Loucy (cell line): ENCODE results near the gene OR52A1.

Experiments used
- H2AFZ ChIP-seq: fragments of 200-600 bp; sonication (generic); 2 replicates; pipeline ENCODE4 v1.6.0; 2016; ENCODE audit warnings: antibody characterized with exemption, mild to moderate bottlenecking, low read length, moderate library complexity
- H3F3A ChIP-seq: fragments of 200-600 bp; 2 replicates; pipeline ENCODE4 v1.6.0; 2016; ENCODE audit warnings: antibody characterized with exemption, low read depth, mild to moderate bottlenecking
- H3K27me3 ChIP-seq: fragments of 200-600 bp; sonication (generic); 2 replicates; pipeline ENCODE4 v1.6.1; 2014; ENCODE audit warnings: low read length, mild to moderate bottlenecking; ENCODE audit not compliant: insufficient read depth, poor library complexity, severe bottlenecking
- H3K36me3 ChIP-seq: fragments of 200-600 bp; sonication (generic); 2 replicates; pipeline ENCODE4 v1.6.1; 2016; ENCODE audit warnings: low read length; ENCODE audit not compliant: insufficient read depth
- H3K4me1 ChIP-seq: fragments of 200-600 bp; sonication (generic); 2 replicates; pipeline ENCODE4 v1.5.1; 2014; ENCODE audit warnings: low read length, mild to moderate bottlenecking; ENCODE audit not compliant: insufficient read depth, poor library complexity, severe bottlenecking
- H3K4me2 ChIP-seq: fragments of 200-600 bp; sonication (generic); 2 replicates; pipeline ENCODE4 v1.6.0; 2014; ENCODE audit warnings: antibody characterized with exemption, low read length, low read depth, mild to moderate bottlenecking; ENCODE audit not compliant: poor library complexity, severe bottlenecking
- H3K4me3 ChIP-seq: fragments of 200-600 bp; sonication (generic); 2 replicates; pipeline ENCODE4 v1.5.1; 2014; ENCODE audit warnings: low read length, mild to moderate bottlenecking, mixed read lengths; ENCODE audit not compliant: poor library complexity, severe bottlenecking
- H3K79me2 ChIP-seq: fragments of 200-600 bp; sonication (generic); 2 replicates; pipeline ENCODE4 v1.6.1; 2014; ENCODE audit warnings: low read length; ENCODE audit not compliant: insufficient read depth
- H3K9ac ChIP-seq: fragments of 200-600 bp; sonication (generic); 2 replicates; pipeline ENCODE4 v1.6.0; 2014; ENCODE audit warnings: mild to moderate bottlenecking, low read depth, low read length, moderate library complexity; ENCODE audit not compliant: poor library complexity, severe bottlenecking
- H3K9me2 ChIP-seq: fragments of 200-600 bp; sonication (generic); replicated peaks from 2 replicates; pipeline ENCODE4 v1.6.1; 2016; ENCODE audit warnings: low read depth, low read length, mixed read lengths
- H3K9me3 ChIP-seq: fragments of 200-600 bp; sonication (generic); 2 replicates; pipeline ENCODE4 v1.6.1; 2014; ENCODE audit warnings: mild to moderate bottlenecking, antibody characterized with exemption, low read length, low read depth; ENCODE audit not compliant: insufficient read depth
- H4K20me1 ChIP-seq: fragments of 200-600 bp; sonication (generic); 2 replicates; pipeline ENCODE4 v1.6.0; 2014; ENCODE audit warnings: antibody characterized with exemption, low read length, mild to moderate bottlenecking; ENCODE audit not compliant: insufficient read depth, poor library complexity, severe bottlenecking
- EZH2phosphoT487 ChIP-seq: fragments of 200-600 bp; IDR thresholded peaks from 2 replicates; pipeline ENCODE4 v1.6.1; 2018; ENCODE audit warnings: antibody characterized with exemption, mild to moderate bottlenecking, moderate library complexity, borderline replicate concordance
- TF ChIP-seq, protein P1 (sequence below): fragments of 200-600 bp; sonication (generic); conservative IDR thresholded peaks from 2 replicates; pipeline ENCODE4 v1.5.1; 2014; ENCODE audit warnings: mild to moderate bottlenecking, antibody characterized with exemption, low read length

Gene OR52A1

DNA sequence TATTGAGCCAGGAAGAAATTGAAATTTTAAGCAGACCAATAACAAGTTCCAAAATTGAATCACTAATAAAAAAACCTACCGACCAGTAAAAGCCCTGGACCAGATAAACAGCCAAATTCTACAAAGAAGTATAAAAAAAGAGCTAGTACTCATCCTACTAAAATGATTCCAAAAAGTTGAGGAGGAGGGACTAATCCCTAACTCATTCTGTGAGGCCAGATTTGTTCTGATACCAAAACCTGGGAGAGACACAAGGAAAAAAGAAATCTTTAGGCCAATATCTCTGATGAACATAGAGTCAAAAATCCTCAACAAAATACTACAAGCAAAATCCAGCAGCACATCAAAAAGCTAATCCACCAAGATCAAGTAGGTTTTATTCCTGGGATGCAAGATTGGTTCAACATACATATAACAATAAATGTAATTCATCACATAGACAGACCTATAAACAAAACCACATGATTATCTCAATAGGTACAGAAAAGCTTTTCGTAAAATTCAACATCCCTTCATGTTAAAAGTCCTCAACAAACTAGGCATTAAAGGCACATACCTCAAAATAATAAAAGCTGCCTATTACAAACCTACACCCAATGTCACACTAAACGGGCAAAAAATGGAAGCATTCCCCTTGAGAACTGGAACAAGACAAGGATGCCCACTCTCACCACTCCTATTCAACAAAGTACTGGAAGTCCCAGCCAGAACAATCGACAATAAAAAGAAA lies 29.5 kb downstream of the OR52A1 start:
- H3F3A ChIP-seq, result no peaks in the 10 kb centered on the region
- no peak for TF ChIP-seq EZH2phosphoT487
- TF ChIP-seq, protein P1, sequence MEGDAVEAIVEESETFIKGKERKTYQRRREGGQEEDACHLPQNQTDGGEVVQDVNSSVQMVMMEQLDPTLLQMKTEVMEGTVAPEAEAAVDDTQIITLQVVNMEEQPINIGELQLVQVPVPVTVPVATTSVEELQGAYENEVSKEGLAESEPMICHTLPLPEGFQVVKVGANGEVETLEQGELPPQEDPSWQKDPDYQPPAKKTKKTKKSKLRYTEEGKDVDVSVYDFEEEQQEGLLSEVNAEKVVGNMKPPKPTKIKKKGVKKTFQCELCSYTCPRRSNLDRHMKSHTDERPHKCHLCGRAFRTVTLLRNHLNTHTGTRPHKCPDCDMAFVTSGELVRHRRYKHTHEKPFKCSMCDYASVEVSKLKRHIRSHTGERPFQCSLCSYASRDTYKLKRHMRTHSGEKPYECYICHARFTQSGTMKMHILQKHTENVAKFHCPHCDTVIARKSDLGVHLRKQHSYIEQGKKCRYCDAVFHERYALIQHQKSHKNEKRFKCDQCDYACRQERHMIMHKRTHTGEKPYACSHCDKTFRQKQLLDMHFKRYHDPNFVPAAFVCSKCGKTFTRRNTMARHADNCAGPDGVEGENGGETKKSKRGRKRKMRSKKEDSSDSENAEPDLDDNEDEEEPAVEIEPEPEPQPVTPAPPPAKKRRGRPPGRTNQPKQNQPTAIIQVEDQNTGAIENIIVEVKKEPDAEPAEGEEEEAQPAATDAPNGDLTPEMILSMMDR, result no peak

DNA sequence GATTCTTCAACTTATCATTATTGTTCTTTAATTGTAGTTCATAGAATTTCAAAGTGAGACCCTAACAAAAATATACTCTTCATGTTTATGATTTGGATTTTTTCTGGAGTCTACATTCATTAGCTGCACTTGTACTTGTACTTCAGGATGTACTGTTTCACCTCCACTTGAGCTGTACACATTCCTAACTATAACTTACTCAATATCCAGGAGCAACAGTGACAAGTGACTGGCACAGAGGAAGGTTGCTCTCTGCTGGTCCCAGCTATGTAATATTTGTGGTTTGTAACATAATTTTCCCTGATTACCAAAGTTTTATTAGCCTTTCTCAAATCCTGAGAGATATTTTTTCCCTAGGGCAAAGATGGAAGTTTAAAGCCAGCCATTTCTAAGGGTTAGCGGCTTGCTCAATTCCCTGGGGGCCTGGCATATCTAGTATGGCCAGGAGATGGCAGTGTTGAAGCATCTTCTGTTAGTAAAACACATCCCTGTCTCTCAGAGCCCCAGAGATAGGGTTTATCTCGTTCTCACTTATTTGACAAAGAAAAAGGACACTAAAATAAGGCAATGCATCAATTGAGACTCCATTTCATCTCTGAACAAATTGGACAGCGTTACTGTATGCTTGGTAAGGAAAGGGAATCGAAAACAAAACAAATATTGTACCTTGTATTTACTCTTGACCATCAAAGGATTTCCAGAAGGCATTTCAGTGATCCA lies 30.6 kb downstream of the OR52A1 start:
- Histone ChIP-seq H3K4me1 (no peaks in the 10 kb centered on the region), H4K20me1 (no peaks in the 10 kb centered on the region), H3K4me3 (no peak overlapping the region), H3K27me3 (no peaks in the 10 kb centered on the region), H3F3A (no peaks in the 10 kb centered on the region), H2AFZ (peak overlapping the region; percentile 63), H3K9ac (no peak overlapping the region), H3K9me3 (no peaks in the 10 kb centered on the region), H3K36me3 (no peaks in the 10 kb centered on the region), H3K79me2 (no peaks in the 10 kb centered on the region), H3K9me2 (no peaks in the 10 kb centered on the region), H3K4me2 (no peak overlapping the region)
- TF ChIP-seq, protein P1, result peak; percentile 93
- no peak for TF ChIP-seq EZH2phosphoT487

More for the DNA sequence above, 29.5 kb downstream of the OR52A1 start:
- H3K4me1 ChIP-seq, result no peaks in the 10 kb centered on the region
- H3K4me3 ChIP-seq, result no peak overlapping the region
- H3K36me3 ChIP-seq, result no peaks in the 10 kb centered on the region
- no peaks in the 10 kb centered on the region for H3K79me2 ChIP-seq
- no peak overlapping the region; the same call in 1 of the 2 replicates for H2AFZ ChIP-seq
- no peak overlapping the region for H3K4me2 ChIP-seq
- H4K20me1 ChIP-seq, result no peaks in the 10 kb centered on the region
- H3K9ac ChIP-seq, result no peak overlapping the region
- H3K9me3 ChIP-seq, result no peaks in the 10 kb centered on the region
- no peaks in the 10 kb centered on the region for H3K27me3 ChIP-seq
- H3K9me2 ChIP-seq, result no peaks in the 10 kb centered on the region

DNA sequence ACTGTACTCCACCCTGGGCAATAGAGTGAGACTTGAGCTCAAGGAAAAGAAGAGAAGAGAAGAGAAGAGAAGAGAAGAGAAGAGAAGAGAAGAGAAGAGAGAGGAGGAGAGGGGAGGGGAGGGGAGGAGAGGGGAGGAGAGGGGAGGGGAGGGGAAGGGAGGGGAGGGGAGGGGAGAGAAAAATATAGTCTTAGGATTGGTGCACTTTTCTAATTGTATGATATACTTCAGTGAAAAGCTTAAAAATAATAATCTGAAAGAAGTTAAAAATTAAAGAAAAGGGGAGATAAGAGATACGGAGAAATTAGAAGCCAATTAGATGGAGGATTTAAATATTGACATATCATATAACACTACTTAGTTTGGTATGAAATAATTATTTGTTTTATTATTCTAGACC lies 35.7 kb downstream of the OR52A1 start:
- Histone ChIP-seq H3K79me2 (no peaks in the 10 kb centered on the region), H3K9me3 (no peaks in the 10 kb centered on the region), H2AFZ (no peak overlapping the region), H3K4me3 (no peak overlapping the region), H3K4me2 (no peak overlapping the region), H3K27me3 (no peaks in the 10 kb centered on the region), H4K20me1 (no peaks in the 10 kb centered on the region), H3F3A (no peaks in the 10 kb centered on the region), H3K9me2 (no peaks in the 10 kb centered on the region), H3K9ac (no peak overlapping the region), H3K36me3 (no peaks in the 10 kb centered on the region), H3K4me1 (no peaks in the 10 kb centered on the region)
- TF ChIP-seq, protein P1, result no peak
- TF ChIP-seq EZH2phosphoT487, result no peak
